Measurements from ENCODE around the gene FILIP1L.

GRCh38 chr3:99907959-99908544 lies 206.2 kb downstream of the FILIP1L start:
- TF ChIP-seq CTCF (IDR thresholded peaks at IDR 0.05) (no peak), POLR2A (IDR thresholded peaks at IDR 0.05) (no peak)

Data from heart left ventricle (tissue), 13 donors.